KBM-7 (cell line): Measurements from ENCODE around the gene DST.

ENCODE experiments used
- DNase-seq: peaks from one replicate; pipeline ENCODE4 v3.0.0-alpha.2; 2015
- in situ Hi-C: fragments of 300-500 bp; cut with MboI; formaldehyde crosslinking; loops from 2 replicates; pipeline ENCODE4 v1.14.3; 2020; ENCODE audit warnings: low sequenced_read_pairs, low pct_unique_long_range_greater_than_20kb, mixed read lengths

DST gene

GRCh38 chr6:56642366-56643261, at the start of gene DST:
Gene DST (minus strand): TSS chr6:56642889.
- in situ Hi-C loops, result no loop called here
- no peak for DNase-seq

GRCh38 chr6:56691814-56692213, 49.1 kb upstream of the DST start:
- in situ Hi-C loops, result no loop called here
- DNase-seq, result no peak

- in situ Hi-C loops, result no loop called here
- no peak for DNase-seq
Measured at GRCh38 chr6:56691286-56691595, 48.6 kb upstream of the DST start.

- in situ Hi-C loops, result no loop called here
- DNase-seq, result no peak
Measured at GRCh38 chr6:56690519-56691285, 48.0 kb upstream of the DST start.

GRCh38 chr6:56689663-56690062, 47.0 kb upstream of the DST start:
- in situ Hi-C loops, result no loop called here
- DNase-seq, result no peak

- no peak for DNase-seq
Measured at GRCh38 chr6:56689114-56689513, 46.4 kb upstream of the DST start.

GRCh38 chr6:56688521-56688920, 45.8 kb upstream of the DST start:
- no peak for DNase-seq
- in situ Hi-C loops, result no loop called here

More at GRCh38 chr6:56689114-56689513, 46.4 kb upstream of the DST start:
- in situ Hi-C loops, result no loop called here

GRCh38 chr6:56687551-56687950, 44.9 kb upstream of the DST start:
- no peak for DNase-seq
- in situ Hi-C loops, result no loop called here

- DNase-seq, result no peak
Measured at GRCh38 chr6:56686429-56686828, 43.7 kb upstream of the DST start.

GRCh38 chr6:56685994-56686393, 43.3 kb upstream of the DST start:
- DNase-seq, result no peak
- in situ Hi-C loops, result no loop called here

More at GRCh38 chr6:56686429-56686828, 43.7 kb upstream of the DST start:
- in situ Hi-C loops, result no loop called here

- in situ Hi-C loops, result no loop called here
Measured at GRCh38 chr6:56685102-56685733, 42.5 kb upstream of the DST start.

GRCh38 chr6:56684342-56685101, 41.8 kb upstream of the DST start:
- in situ Hi-C loops, result no loop called here
- DNase-seq, result no peak

More at GRCh38 chr6:56685102-56685733, 42.5 kb upstream of the DST start:
- DNase-seq, result no peak

- in situ Hi-C loops, result no loop called here
- DNase-seq, result no peak
Measured at GRCh38 chr6:56683882-56684281, 41.2 kb upstream of the DST start.

GRCh38 chr6:56682635-56683034, 39.9 kb upstream of the DST start:
- in situ Hi-C loops, result no loop called here
- no peak for DNase-seq

- in situ Hi-C loops, result no loop called here
- no peak for DNase-seq
Measured at GRCh38 chr6:56677559-56677958, 34.9 kb upstream of the DST start.

- DNase-seq, result peak; percentile 44
- in situ Hi-C loops, result no loop called here
Measured at GRCh38 chr6:56671651-56672461, 29.2 kb upstream of the DST start.

GRCh38 chr6:56671160-56671559, 28.5 kb upstream of the DST start:
- DNase-seq, result no peak
- in situ Hi-C loops, result no loop called here

GRCh38 chr6:56669041-56669440, 26.4 kb upstream of the DST start:
- in situ Hi-C loops, result no loop called here

More at GRCh38 chr6:56669041-56669440, 26.4 kb upstream of the DST start:
- DNase-seq, result no peak
